Spinal cord (tissue), 10 donors: ENCODE results near the gene ENOX1. TPM values are rescaled to one million over a fixed set of nuclear protein-coding genes. Genes with fewer than 3 reads are reported as not detected.

Source experiments
- DNase-seq, 6 donors: peaks; one replicate each; pipeline versions ENCODE4 v3.0.0 to v3.0.0-alpha.2; 2013 to 2015; ENCODE audit warnings: low spot score in 6 of 6, low read depth in 4 of 6
- H3K27ac ChIP-seq: one replicate; pipeline ENCODE4 v1.5.1; 2013; ENCODE audit warnings: low read depth, low read length, control low read depth
- H3K27me3 ChIP-seq: one replicate; pipeline ENCODE4 v1.6.1; 2013; ENCODE audit warnings: low read length; ENCODE audit not compliant: control insufficient read depth, insufficient read depth
- H3K36me3 ChIP-seq: one replicate; pipeline ENCODE4 v1.6.1; 2013; ENCODE audit warnings: low read length; ENCODE audit not compliant: control insufficient read depth, insufficient read depth
- H3K4me1 ChIP-seq: one replicate; pipeline ENCODE4 v1.6.1; 2013; ENCODE audit warnings: low read length; ENCODE audit not compliant: control insufficient read depth, insufficient read depth
- H3K4me3 ChIP-seq: one replicate; pipeline ENCODE4 v1.5.1; 2013; ENCODE audit warnings: low read depth, low read length, control low read depth
- H3K9me3 ChIP-seq: one replicate; pipeline ENCODE4 v1.6.1; 2013; ENCODE audit warnings: low read length; ENCODE audit not compliant: control insufficient read depth, insufficient read depth
- WGBS: methylation state at CpG from one replicate; pipeline ENCODE4 v1.1.5; 2013; ENCODE audit warnings: missing lambda C conversion rate; ENCODE audit not compliant: insufficient coverage; 5-methylcytosine and 5-hydroxymethylcytosine counted together
- polyA plus RNA-seq, 2 donors: library from polyadenylated mRNA; unstranded; fragments of 120-200 nt; gene quantifications; one replicate each; pipeline ENCODE4 v1.2.1, GENCODE V29; 2013; ENCODE audit not compliant: insufficient read length in 2 of 2
- total RNA-seq, 2 donors: library from RNA; depleted of rRNA in 1 of 2; stranded (reverse); fragments of 120-200 nt in 1 of 2; fragments of >200 nt in 1 of 2; gene quantifications; one replicate each; pipeline versions ENCODE4 v1.2.3 to v1.2.4, GENCODE V29; 2013 to 2014
- donor health status: healthy.

ENOX1 gene
- total and polyA plus RNA-seq, 4 donors, result 17.9 to 20.5 (median 19.2) TPM

DNA sequence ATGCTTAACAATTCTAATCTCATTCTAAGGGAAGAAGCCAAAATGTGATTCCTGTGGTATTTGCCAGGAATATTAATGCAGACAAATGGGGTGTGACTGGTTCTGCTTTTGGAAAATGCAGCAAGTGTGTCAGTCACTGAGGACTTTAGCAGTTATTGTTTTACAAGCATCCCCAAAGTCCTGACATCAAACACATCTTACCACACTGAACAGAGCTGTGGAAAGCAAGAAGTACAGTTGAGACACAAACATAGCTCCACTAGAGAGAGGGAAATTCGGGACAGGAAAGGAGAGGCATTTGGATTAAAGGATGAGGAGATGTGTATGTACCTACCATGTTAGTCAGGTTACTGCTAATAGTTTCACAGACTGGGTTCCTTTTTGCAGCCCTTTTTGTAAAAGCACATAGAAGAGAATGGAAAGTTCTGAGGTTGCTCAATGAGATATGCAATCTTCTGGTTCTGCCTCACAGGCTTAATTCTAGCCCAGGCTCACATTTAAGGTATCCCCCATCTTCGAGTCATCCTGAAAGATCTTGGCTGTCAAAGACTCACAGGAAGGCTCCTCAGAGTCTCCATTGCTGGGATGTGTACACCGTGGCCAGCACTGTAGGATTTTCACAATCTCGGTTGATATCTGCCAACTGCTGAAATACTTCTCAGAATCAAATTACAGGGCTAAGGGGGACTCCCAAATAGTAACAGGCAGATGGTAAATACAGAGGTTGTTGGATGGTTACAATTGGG is 446.8 kb downstream of the ENOX1 start:
- Histone ChIP-seq H3K27me3 (no peaks in the 10 kb centered on the region), H3K36me3 (peaks cover 5% of the 10 kb centered on the region), H3K4me3 (no peak overlapping the region), H3K27ac (no peak overlapping the region), H3K9me3 (no peaks in the 10 kb centered on the region), H3K4me1 (no peaks in the 10 kb centered on the region)
- DNase-seq, result no peak
- WGBS, result 100% methylated on average over 1 of the region's 4 CpGs

DNA sequence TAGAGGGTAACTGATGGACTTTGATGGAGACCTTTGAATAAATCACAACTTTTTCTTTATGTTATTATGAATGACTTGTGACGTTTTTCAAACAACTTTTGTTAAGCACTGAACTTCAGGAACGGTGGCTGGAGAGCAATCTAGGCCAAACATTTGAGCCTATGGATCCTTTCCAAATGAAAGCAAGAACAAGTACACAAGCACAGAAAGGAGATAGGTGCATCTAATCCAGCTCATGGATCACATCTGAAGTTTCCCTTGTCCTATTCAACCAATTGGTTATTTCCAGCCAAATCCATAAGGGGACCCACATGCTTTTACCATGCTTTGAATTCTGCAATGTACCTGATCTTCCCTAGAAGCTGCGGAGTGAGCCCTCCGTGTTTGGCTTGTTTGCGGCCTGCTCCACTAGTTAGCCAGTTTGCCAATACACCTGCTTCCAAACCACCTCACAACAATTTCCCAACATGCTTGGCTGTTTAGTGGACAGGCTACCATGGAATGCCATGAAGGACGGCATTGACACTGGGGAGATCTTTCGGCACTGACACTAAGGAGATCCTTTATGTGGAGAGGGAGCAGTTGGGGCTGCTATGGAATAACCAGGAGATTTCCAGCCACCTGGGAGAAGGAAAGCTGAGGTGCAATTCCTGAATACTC is 447.5 kb downstream of the ENOX1 start:
- no peaks in the 10 kb centered on the region for H3K4me1 ChIP-seq
- no peak overlapping the region for H3K4me3 ChIP-seq
- H3K9me3 ChIP-seq, result no peaks in the 10 kb centered on the region
- peaks cover 5% of the 10 kb centered on the region for H3K36me3 ChIP-seq
- no peaks in the 10 kb centered on the region for H3K27me3 ChIP-seq
- WGBS, result 76% methylated on average over 6 of the region's 7 CpGs
- no peak overlapping the region for H3K27ac ChIP-seq
- no peak for DNase-seq

DNA sequence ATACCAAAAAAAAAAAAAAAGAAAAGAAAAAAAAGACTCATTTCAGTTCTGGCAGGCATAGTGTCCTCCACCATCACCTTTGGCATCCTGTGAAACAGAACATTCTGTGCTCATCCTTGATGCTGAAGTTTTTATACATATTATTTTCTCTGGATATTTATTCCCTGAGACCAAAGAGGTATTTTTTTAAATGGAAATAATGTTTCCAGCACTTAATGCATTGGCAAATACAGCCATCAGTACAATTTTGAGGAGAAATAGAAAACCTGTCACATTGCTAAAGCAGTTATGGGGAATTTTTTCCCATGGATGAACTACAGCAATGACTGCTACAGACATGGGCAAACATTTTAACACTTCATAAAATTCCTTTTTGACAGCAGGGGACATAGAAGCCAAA is 451.0 kb downstream of the ENOX1 start:
- H3K4me1 ChIP-seq, result peaks cover 14% of the 10 kb centered on the region
- no peaks in the 10 kb centered on the region for H3K27me3 ChIP-seq
- no peaks in the 10 kb centered on the region for H3K9me3 ChIP-seq
- H3K27ac ChIP-seq, result no peak overlapping the region
- no peak overlapping the region for H3K4me3 ChIP-seq
- H3K36me3 ChIP-seq, result no peaks in the 10 kb centered on the region
- no peak for DNase-seq

DNA sequence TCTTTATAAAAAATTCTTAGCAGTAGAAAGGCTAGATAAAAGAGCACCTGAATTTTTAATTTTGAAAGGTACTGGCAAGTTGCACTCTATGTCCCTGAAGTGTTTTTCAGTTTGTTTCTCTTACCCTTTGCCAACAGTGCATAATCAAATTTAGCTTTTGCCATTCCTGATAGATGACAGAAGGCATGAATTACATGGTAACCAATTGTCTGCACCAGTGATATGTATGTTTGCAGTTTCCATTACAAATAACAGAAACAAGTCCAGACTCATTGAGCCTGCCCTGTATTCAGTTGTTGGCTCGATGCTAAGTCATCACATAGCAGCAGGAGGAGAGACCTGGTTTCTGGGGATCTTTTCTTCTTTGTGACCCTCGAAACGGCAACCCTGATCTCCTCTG is 453.6 kb downstream of the ENOX1 start:
- Histone ChIP-seq H3K36me3 (no peaks in the 10 kb centered on the region), H3K4me1 (peaks cover 22% of the 10 kb centered on the region), H3K27me3 (no peaks in the 10 kb centered on the region), H3K27ac (no peak overlapping the region), H3K9me3 (no peaks in the 10 kb centered on the region), H3K4me3 (no peak overlapping the region)
- no CpG with 5 or more reads among the region's 3 CpGs for WGBS
- DNase-seq, result no peak

DNA sequence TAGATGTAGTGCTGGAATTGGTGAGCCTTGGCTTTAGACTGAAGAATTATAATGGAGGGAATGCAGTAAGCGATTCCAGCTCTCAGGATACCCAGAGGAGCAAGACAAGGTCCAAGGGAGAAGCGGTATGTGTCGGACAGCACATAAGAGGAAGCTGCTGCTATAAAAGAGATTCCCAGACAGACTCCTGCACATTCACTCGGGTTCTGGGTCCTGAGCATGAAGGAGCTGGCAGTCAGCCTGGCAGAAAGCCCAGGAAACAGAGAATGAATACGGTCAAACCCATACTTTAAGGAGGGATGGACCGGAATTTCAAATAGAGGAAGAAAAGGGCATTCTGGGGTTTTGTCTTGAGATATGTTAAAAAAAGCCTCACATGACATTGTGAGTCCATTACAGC is 455.1 kb downstream of the ENOX1 start:
- peak in 5 of 6 donors; percentile 72 to 94 (median 80) for DNase-seq
- Histone ChIP-seq H3K27me3 (no peaks in the 10 kb centered on the region), H3K4me1 (peaks cover 22% of the 10 kb centered on the region), H3K4me3 (no peak overlapping the region), H3K36me3 (no peaks in the 10 kb centered on the region), H3K9me3 (no peaks in the 10 kb centered on the region), H3K27ac (peak overlapping the region; percentile 9)
- 40% methylated on average over 4 of the region's 6 CpGs for WGBS

DNA sequence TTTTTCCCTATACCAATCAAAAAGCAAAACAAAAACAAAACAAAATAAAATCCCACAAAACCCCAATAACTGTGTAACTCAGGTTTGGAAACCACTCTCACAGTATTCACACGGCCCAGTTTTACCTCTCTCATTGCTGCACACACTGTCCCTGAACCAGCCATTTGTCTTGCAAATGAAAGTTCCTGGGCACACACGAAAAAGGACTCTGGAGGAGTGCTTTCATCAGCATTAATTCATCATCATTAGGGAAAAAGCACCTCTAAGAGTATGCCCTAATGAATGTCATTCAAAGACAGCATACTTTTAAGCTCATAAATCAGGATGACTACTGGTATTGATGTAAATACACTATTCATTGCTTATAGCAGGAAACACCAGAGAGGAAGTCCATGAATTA is 457.1 kb downstream of the ENOX1 start:
- 38% methylated on average over 1 of the region's 2 CpGs for WGBS
- H3K4me3 ChIP-seq, result no peak overlapping the region
- no peak overlapping the region for H3K27ac ChIP-seq
- H3K9me3 ChIP-seq, result no peaks in the 10 kb centered on the region
- H3K4me1 ChIP-seq, result peaks cover 22% of the 10 kb centered on the region
- peak in 3 of 6 donors; percentile 38 to 83 (median 62) for DNase-seq
- H3K36me3 ChIP-seq, result no peaks in the 10 kb centered on the region
- H3K27me3 ChIP-seq, result no peaks in the 10 kb centered on the region

DNA sequence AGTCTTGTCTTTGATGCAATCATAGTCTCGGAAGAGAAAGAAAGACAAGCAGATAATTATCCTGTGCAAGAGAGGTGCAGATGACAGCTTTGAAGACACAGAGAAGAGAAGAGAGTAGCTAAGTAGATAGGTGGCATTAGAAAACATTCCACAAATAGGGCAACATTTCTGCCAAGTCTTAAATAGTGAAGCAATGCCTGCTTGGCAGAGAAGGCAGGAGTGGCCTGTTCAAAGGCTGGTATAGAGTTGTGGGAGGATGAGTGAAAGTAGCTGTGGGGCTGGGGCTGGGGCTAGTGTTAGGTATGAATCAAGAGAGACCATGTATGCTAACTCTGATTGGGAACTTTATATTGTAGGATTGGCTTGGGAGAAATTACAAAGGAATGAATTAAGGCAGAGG is 457.9 kb downstream of the ENOX1 start:
- Histone ChIP-seq H3K36me3 (no peaks in the 10 kb centered on the region), H3K4me3 (no peak overlapping the region), H3K4me1 (peaks cover 22% of the 10 kb centered on the region), H3K9me3 (no peaks in the 10 kb centered on the region), H3K27me3 (no peaks in the 10 kb centered on the region), H3K27ac (no peak overlapping the region)
- 89% methylated on average over 1 of the region's 1 CpG for whole genome bisulfite sequencing
- DNase-seq, result no peak

DNA sequence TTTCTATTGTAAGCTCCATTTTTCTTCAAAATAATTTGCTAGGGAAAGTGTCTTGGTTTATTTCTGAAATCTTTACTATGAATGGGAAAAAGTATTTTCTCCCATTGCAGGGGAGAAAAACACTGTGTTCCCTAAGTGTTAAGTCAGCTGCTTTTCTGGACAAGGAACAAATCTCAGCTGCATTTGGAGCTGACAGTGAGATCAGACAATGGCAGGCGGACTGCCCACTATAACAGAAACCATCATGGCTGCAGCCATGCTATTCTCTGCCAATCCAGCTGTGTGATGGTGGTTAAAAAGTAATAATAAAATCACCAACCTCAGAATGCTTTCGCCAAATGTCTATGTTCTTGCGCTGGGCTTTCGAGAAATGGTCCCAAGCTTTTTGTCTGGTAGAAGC is 460.7 kb downstream of the ENOX1 start:
- DNase-seq, result no peak
- no peaks in the 10 kb centered on the region for H3K27me3 ChIP-seq
- no peaks in the 10 kb centered on the region for H3K9me3 ChIP-seq
- no peak overlapping the region for H3K27ac ChIP-seq
- no peak overlapping the region for H3K4me3 ChIP-seq
- H3K36me3 ChIP-seq, result no peaks in the 10 kb centered on the region
- WGBS, result 72% methylated on average over 3 of the region's 4 CpGs
- peaks cover 11% of the 10 kb centered on the region for H3K4me1 ChIP-seq

DNA sequence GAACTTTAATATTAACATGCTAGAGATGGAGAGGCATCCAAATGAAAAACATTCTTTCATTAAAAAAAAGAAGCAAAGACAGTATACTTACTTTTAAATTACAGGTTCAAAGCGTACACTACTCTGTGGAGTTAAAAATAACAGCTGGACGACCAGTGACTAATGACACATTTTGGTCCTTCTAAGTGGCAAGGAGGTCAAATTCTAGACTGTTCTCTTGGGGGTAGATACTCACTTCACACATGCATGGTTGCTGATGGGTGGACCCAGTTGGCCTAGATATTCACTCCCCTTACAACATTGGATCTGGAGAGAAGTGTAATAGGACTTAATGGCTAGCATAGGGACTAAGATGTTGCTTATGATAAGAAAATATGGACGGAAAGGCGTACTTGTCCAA is 461.1 kb downstream of the ENOX1 start:
- H3K4me1 ChIP-seq, result peaks cover 7% of the 10 kb centered on the region
- no peak overlapping the region for H3K4me3 ChIP-seq
- no peak for DNase-seq
- no peak overlapping the region for H3K27ac ChIP-seq
- no peaks in the 10 kb centered on the region for H3K27me3 ChIP-seq
- H3K9me3 ChIP-seq, result no peaks in the 10 kb centered on the region
- H3K36me3 ChIP-seq, result no peaks in the 10 kb centered on the region
- no CpG with 5 or more reads among the region's 4 CpGs for WGBS

DNA sequence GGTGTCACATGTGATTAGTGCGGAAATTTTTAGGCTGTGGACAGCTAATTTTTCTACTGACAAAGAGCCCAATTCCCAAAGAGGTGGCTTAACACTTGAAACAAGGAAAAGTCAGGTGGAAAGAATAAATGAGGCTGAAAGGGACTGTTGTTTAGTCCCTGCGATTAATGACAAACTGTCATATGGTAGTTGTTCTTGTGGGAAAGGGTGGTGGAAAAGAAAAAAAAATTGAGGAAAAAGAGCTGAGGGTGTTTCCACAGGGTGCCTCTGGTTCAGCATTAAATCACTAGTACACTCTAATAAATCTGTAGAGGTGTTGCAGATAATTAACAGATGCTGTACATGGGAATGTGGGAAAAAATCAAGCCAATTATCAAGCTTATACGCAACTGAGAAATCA is 462.6 kb downstream of the ENOX1 start:
- Histone ChIP-seq H3K27me3 (no peaks in the 10 kb centered on the region), H3K9me3 (no peaks in the 10 kb centered on the region), H3K4me3 (no peak overlapping the region), H3K27ac (no peak overlapping the region), H3K36me3 (no peaks in the 10 kb centered on the region), H3K4me1 (peaks cover 11% of the 10 kb centered on the region)
- DNase-seq, result no peak
- WGBS, result 60% methylated on average over 1 of the region's 3 CpGs
